Activated CD4-positive, alpha-beta T cell treated with anti-CD3 and anti-CD28 coated beads for 48 hours (primary cell): ENCODE data around the gene RNF213.
A peak's percentile ranks its signal among the peaks of the same experiment; 100 is the strongest.

Experiments used
- DNase-seq: peaks from one replicate; pipeline ENCODE4 v3.0.0-alpha.2; 2020

RNF213 gene

DNA sequence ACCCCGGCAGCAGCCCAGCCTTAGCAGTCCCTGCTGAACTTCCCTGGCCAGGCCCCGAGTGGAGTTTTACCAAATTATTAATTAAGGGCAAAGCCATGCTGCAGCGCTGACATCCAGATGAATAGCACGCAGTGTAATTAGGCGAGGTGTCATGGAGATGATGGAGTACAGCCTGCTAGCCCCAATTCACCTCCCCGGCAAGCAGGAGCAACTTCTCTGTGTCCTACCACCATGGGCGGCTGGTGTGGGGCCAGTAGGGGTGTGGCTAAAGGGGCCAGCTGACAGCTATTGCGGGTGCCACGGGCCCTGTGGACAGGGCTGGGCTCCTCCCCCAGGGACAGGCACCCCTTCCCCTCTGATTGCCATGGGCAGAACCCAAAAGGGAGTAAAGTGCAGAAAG lies 178.8 kb downstream of the RNF213 start:
- DNase-seq: no peak

DNA sequence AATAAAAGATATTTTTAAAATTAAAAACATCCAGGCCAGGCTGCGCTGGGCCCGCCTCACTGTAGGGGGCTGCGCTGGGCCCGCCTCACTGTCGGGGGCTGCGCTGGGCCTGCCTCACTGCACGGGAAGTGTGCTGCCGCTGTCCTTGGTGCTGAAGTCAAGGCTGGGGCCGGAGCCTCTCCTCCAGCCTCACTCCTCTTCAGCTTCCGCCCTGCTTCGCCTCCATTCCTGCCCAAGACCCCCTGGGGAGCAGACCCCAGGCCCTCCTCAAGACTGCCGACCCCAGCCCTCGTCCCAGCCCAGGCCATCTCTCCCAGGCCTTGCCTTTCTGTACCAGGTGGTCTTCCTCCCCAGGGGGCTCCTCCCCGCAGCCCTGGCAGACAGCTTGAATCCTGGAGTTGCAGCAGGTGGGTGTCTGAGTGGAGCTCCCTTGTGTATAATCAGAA lies 180.5 kb downstream of the RNF213 start:
- DNase-seq: peak; percentile 63

DNA sequence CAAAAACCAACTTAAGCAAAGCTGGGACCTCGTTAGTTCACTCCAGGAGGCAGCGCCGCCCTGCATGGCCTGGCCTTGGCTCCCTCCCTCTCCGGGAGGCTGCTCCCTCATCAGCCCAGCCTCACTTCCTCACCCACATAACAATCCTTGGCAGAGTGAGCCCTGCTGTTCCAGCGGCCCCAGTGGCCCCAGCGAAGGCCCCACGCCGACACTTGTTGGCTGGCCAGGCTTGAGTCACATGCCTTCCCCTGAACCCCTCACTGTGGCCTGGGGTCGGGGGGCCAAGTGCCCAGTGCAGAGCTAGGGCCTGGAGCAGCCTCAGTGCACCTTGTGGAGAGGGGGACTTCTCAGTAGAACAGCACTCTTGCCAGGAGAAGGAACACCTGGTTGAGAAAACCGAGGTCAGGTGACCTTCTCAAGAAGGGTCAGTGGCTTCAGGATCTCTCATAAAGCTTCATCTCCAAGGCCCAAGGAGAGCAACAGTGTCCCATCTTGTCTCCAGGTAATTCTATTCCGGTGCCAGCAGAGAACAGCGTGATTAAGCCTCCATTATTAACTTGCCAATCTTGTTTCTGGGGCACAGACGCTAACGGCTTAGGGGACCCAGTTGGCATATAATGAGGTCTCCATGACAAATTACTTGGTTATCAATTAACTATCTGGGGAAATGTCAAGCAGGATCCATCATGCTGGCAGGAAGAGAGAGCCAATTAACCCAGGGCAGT lies 181.1 kb downstream of the RNF213 start:
- DNase-seq: no peak

DNA sequence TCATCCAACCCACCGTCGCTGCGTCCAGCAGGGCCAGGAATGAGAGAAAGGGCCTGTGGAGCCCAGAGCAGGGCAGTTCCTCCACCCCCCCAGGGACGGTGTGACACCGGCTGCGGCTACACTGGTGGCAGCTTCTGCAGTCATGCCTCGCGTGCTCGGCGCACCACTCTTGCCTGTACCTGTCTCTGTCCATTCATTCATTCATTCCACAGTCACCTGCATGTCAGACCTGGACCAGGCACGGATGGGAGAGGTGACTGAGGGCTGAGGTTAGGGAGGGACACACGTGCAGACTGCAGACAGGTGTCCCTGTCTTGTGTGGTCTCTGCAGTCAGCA lies 181.6 kb downstream of the RNF213 start:
- no peak for DNase-seq

DNA sequence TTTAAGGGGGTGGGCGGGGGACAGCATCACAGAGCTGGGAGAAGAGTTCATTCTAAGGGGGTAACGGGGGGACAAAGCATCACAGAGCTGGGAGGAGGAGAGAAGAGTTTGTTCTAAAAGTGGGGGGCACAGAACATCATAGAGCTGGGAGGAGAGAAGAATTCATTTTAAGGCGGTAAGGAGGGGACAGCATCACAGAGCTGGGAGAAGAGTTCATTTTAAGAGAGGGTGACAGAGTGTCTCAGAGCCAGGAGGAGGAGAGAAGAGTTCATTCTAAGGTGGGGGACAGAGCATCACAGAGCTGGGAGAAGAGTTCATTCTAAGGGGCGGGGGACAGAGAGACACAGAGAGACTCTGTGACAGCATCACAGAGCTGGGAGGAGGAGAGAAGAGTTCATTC lies 182.1 kb downstream of the RNF213 start:
- no peak for DNase-seq

DNA sequence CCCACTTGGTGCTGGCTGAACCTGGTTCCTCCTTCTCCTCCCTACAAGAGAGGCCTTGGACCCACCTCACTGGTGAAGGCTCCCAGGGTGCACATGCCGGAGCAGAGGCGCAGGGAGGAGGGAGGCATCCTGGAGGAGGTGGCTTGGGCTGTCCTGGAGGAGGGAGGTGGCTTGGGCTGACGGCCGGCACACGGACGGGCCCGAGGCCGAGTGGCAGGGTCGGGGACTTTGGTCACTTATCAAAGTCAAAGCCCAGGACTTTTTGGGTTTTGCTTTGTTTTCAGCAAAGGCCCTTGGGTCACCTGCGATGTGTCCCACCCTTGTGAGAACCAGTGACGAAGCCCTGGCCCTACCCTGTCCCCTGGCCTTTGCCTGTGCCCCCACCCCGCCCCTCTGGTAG lies 182.8 kb downstream of the RNF213 start:
- no peak for DNase-seq

DNA sequence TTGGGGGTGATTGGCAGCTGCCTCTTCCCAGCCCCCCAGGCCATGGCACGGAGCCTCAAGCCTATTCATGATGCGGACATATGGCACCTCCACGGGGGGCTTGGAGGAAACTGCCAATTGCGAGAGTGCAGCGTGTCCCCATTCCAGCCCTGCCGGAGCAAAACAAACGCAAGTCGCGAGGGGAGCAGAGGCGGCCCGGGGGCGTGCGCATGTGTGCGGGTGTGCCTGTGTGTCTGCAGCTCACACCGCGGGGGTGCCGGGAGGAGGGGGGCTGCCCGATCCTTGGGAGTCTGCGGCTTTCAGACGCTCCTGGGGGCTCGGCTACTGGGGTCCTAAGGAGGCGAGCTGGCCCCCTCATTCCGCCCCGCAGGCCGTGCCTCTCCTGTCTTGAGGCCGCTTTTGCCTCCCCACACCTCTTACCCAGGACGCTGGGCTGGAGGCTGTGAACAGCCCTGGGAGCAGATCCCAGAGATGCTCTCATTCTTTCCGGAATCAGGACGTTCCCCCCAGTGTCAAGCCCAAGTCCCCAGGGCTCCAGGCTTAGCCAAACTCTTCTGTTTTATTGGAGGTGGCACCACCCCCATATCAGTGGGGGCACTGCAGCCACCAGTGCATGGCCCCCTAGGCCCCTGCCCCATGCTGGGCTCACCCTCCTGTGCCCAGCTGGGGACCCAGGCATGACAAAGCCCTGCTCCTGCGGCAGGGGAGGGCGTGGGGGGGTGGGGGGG lies 183.4 kb downstream of the RNF213 start:
- DNase-seq: no peak

DNA sequence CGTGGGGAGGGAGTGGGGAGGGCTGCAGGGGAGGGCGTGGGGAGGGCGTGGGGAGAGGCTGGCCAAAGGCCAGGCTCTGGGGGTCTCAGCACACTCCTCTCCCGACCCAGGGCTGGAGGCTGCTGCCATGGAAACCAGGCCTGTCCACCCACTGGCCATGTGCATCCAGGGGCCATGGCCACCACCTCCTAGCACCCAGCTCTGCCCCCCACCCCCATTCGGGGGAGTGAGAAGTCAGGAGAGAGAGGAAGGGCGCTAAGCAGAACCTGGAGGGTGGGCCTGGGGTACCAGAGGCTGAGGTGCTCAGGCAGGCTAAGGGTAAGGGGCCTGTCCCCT lies 184.0 kb downstream of the RNF213 start:
- DNase-seq: no peak

DNA sequence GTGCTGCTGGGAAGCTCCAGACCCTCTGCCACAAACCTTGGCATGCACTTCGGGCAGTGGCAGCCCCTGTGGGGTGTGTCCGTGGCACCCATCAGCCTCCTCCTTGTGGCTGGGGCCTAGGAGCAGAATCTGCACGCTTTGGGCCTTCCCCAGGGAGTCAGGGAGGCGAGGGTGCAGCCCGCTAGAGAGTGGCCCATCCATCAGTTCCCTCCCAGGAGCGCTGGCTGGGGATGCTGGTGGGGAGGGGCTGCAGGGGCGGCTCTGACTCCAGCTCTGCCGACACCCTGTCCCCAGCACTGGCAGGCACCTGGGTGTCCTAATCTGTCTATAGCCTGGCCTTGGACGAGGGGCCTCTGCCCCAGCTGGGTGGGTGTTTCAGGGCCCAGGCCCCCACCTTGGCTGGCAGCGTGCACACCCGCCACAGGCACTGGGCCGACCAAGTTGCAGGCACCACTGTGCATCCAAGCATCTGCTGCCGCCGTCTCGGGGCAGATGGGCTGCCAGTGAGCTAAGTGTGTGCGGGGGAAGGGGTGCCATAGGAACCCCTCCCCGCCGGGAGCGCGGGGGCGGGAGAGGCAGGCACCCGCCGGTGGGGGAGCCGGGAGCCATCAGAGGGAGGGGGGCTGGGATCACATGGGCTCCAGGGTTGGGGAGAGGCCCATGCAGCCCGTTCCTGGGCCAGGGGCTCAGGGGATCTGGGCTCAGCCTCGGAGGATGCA lies 184.5 kb downstream of the RNF213 start:
- no peak for DNase-seq

DNA sequence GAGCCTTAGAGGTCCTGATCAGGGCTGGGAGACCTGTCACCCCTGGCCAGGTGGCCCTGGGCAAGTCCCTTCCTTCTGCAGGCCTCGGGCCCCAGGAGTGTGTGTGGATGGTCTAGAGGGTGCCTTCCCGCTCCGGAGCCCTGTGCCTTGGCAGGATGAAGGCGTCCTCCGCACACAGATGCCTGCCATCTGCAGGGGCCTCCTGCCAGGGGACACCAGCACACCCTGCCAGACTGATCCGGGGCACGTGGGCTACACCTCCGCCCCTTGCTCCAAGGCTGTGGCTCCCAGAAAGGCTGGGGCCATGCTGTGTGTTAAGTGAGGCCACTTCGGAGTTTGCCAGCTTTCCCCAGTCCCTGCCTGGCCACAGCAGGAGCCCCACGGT lies 185.1 kb downstream of the RNF213 start:
- DNase-seq: no peak

DNA sequence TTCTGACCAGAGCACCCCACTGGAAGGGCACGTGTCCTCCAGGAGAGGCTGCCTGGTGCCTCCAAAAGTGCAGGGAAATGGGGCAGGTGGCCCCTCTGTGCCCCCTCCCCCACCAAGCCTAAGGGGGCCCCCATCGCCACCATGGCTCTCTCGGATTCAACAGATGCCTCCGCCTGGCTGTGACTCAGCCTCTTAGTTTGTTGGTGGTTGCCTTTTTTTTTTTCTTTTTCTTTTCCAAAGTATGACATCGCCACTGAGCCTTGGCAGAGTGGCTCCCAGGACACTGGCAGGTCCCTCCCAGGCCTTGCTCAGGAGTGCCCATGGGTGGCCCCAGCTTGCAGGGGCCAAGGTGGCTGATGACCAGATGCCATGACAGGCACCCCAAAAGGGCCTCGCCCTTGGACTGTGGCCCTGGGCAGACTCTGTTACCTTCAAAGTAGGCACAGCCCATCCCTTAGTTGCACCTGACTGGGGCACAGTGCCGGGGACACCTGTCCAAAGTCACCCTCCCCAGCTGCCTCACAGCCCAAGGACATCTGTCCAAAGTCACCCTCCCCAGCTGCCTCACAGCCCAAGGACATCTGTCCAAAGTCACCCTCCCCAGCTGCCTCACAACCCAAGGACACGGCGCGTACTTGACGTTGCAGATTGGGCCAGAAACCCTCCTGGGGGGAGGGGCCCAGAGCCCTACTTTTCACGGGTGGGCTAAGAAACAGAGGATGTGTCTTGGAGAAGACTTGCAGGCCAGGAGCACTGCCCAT lies 186.2 kb downstream of the RNF213 start:
- no peak for DNase-seq

DNA sequence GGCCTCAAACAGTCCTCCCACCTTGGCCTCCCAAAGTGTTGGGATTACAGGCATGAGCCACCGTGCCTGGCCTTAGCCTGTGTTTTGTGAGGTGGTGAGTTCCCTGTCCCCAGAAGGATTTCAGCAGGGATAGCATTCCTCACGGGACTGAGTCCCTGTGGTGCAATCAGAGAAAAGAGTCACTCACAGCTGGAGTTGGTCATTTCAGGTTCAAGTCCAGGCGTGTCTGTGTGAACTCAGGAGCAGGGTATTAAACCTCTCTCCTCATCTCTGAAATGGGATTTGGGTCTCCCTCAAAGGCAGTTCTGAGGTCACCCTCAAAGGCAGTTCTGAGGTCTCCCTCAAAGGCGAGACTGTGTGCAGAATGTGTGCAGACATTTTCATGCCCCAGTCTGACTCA lies 187.1 kb downstream of the RNF213 start:
- DNase-seq: no peak
